Breast epithelium (tissue), 4 donors: ENCODE data around the gene BBOF1. TPM values are rescaled to one million over a fixed set of nuclear protein-coding genes. Genes with fewer than 3 reads are reported as not detected.
"Not testable (repeated sequence)": the region's sequence is repeated elsewhere in the genome, so short reads cannot be mapped to it uniquely, and the experiment has no call there.

ENCODE experiments used
- DNase-seq, 2 donors: peaks; one replicate each; pipeline ENCODE4 v3.0.0-alpha.2; 2019; ENCODE audit warnings: low spot score in 2 of 2
- H3K27ac ChIP-seq, 2 donors: fragments of 200-600 bp; sonication (generic) in 1 of 2; one replicate each; pipeline ENCODE4 v1.5.1; 2016 to 2019; ENCODE audit warnings: mild to moderate bottlenecking in 1 of 2
- H3K27me3 ChIP-seq, 2 donors: fragments of 200-600 bp; sonication (generic) in 1 of 2; one replicate each; pipeline versions ENCODE4 v1.5.1 to v1.6.0; 2017 to 2019; ENCODE audit warnings: control low read depth in 1 of 2, mild to moderate bottlenecking in 1 of 2
- H3K36me3 ChIP-seq: fragments of 200-600 bp; one replicate; pipeline ENCODE4 v1.5.1; 2019
- H3K4me1 ChIP-seq, 2 donors: fragments of 200-600 bp; sonication (generic); one replicate each; pipeline ENCODE4 v1.5.1; 2016 to 2019; ENCODE audit warnings: control low read depth in 1 of 2
- H3K4me3 ChIP-seq, 3 donors: fragments of 200-600 bp; sonication (generic); 1 replicate in 2 of 3; 2 replicates in 1 of 3; pipeline ENCODE4 v1.5.1; 2016 to 2019; ENCODE audit warnings: mild to moderate bottlenecking in 3 of 3, moderate library complexity in 2 of 3
- H3K9me3 ChIP-seq, 2 donors: fragments of 200-600 bp; sonication (generic) in 1 of 2; one replicate each; pipeline ENCODE4 v1.5.1; 2016 to 2019; ENCODE audit warnings: control low read depth in 1 of 2
- POLR2A ChIP-seq: fragments of 450-650 bp; IDR thresholded peaks from one replicate; pipeline ENCODE4 v1.6.1; 2016; ENCODE audit warnings: antibody characterized with exemption, mild to moderate bottlenecking, moderate library complexity
- POLR2AphosphoS5 ChIP-seq, 3 donors: sonication (generic); formaldehyde crosslinking; IDR thresholded peaks; one replicate each; pipeline ENCODE4 v1.6.1; 2017; ENCODE audit warnings: antibody characterized with exemption in 3 of 3
- intact Hi-C: fragments of 100-400 bp; cut with DNase I; formaldehyde crosslinking; loops from one replicate; pipeline ENCODE4 v1.15.1; 2023; ENCODE audit warnings: low total_unique reads
- total RNA-seq, 3 donors: library from RNA; depleted of rRNA; stranded (reverse); fragments of >200 nt; gene quantifications; one replicate each; pipeline ENCODE4 v1.1.0, GENCODE V29; 2016
- TF ChIP-seq, protein P1 (sequence below), 3 donors: fragments of 450-650 bp; IDR thresholded peaks; one replicate each; pipeline ENCODE4 v1.5.1; 2016 to 2017; ENCODE audit warnings: antibody characterized with exemption in 3 of 3, mild to moderate bottlenecking in 3 of 3, moderate library complexity in 3 of 3

BBOF1 gene
- total RNA-seq, 3 donors from 2014 or later = 10.6 to 24.9 (median 18.7) TPM

DNA sequence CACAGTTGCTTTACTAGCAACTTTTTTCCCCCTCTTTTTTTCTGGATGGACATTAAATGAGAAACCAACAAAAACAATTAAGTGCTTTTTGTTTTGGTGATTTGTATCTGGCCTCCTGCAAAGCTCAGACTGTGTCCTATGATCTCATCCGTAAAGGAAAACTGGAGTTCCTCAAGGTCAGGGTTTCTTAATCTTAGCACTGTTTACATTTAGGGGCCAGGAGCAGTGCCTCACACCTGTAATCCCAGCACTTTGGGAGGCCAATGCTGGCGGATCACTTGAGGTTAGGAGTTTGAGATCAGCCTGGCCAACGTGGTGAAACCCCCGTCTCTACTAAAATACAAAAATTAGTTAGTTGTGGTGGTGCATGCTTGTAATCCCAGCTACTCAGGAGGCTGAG lies 28.1 kb upstream of the BBOF1 start:
- intact Hi-C loops = no loop called here
- H3K36me3 ChIP-seq = no peaks in the 10 kb centered on the region
- no peaks in the 10 kb centered on the region for H3K9me3 ChIP-seq
- no peaks in the 10 kb centered on the region for H3K27me3 ChIP-seq
- H3K4me3 ChIP-seq = no peak overlapping the region
- no peak for DNase-seq
- no peak overlapping the region for H3K27ac ChIP-seq
- TF ChIP-seq POLR2AphosphoS5 (IDR thresholded peaks at IDR 0.05) (no peak), POLR2A (no peak)
- TF ChIP-seq, protein P1, sequence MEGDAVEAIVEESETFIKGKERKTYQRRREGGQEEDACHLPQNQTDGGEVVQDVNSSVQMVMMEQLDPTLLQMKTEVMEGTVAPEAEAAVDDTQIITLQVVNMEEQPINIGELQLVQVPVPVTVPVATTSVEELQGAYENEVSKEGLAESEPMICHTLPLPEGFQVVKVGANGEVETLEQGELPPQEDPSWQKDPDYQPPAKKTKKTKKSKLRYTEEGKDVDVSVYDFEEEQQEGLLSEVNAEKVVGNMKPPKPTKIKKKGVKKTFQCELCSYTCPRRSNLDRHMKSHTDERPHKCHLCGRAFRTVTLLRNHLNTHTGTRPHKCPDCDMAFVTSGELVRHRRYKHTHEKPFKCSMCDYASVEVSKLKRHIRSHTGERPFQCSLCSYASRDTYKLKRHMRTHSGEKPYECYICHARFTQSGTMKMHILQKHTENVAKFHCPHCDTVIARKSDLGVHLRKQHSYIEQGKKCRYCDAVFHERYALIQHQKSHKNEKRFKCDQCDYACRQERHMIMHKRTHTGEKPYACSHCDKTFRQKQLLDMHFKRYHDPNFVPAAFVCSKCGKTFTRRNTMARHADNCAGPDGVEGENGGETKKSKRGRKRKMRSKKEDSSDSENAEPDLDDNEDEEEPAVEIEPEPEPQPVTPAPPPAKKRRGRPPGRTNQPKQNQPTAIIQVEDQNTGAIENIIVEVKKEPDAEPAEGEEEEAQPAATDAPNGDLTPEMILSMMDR (IDR thresholded peaks at IDR 0.05) = no peak
- no peaks in the 10 kb centered on the region for H3K4me1 ChIP-seq

DNA sequence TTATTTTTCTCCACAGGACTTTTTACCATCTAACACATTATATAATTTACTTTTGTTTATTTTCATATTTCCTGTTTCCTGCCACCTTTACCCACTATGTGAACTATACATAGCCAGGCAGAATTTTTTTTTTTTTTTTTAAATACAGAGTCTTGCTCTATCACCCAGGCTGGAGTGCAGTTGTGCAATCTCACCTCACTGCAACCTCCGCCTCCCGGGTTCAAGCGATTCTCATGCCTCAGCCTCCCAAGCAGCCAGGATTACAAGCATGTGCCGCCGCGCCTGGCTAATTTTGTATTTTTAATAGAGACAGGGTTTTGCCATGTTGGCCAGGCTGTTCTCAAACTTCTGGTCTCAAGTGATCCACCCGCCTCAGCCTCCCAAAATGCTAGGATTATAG lies 24.2 kb upstream of the BBOF1 start:
- intact Hi-C loops, H3K4me3 ChIP-seq, DNase-seq, H3K27ac ChIP-seq, H3K4me1 ChIP-seq, H3K36me3 ChIP-seq, H3K9me3 ChIP-seq, H3K27me3 ChIP-seq: not testable (repeated sequence)

DNA sequence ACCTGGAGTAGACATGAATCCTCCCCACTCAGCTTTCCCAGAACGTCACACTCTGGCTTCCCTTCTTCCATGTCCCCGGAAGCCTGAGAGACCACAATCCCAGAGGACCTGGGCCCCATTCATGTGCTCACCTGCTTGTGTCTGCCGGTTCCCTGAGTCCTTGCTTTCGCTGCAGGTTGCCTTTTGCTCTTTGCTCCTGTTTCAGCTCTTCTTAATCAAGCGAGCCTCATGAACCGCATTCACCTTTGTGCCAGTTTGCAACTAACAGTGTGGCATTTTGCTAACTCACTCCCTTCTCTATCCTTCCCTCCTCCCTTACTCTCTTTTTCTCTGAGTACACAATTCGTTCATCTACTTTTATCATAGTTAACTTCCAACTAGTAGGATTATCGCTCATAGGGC lies 23.2 kb upstream of the BBOF1 start:
- H3K9me3 ChIP-seq = no peaks in the 10 kb centered on the region
- no peaks in the 10 kb centered on the region for H3K36me3 ChIP-seq
- H3K4me3 ChIP-seq = no peak overlapping the region
- TF ChIP-seq, protein P1 (IDR thresholded peaks at IDR 0.05) = no peak
- TF ChIP-seq POLR2AphosphoS5 (IDR thresholded peaks at IDR 0.05) (no peak), POLR2A (no peak)
- H3K4me1 ChIP-seq = no peaks in the 10 kb centered on the region
- H3K27ac ChIP-seq = no peak overlapping the region
- intact Hi-C loops = no loop called here
- no peak for DNase-seq
- H3K27me3 ChIP-seq = no peaks in the 10 kb centered on the region

DNA sequence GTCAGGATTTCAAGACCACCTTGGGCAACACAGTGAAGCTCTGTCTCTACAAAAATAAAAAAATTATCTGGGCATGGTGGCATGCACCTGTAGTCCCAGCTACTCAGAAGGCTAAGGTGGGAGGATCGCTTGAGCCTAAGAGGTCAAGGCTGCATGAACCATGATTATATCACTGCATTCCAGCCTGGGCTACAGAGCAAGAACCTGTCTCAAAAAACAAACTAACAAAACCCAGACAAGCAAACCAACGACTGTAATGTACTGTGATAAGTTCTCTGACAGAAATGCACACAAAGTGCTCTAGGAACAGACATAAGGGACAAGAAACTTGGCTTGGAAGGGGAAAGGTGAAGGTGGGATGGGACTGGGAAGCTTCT lies 22.4 kb upstream of the BBOF1 start:
- Histone ChIP-seq H3K36me3 (no peaks in the 10 kb centered on the region), H3K27me3 (no peaks in the 10 kb centered on the region), H3K27ac (no peak overlapping the region), H3K4me1 (no peaks in the 10 kb centered on the region), H3K4me3 (no peak overlapping the region), H3K9me3 (no peaks in the 10 kb centered on the region)
- DNase-seq = no peak
- no peak for TF ChIP-seq POLR2A
- TF ChIP-seq, protein P1 (IDR thresholded peaks at IDR 0.05) = no peak
- TF ChIP-seq POLR2AphosphoS5 (IDR thresholded peaks at IDR 0.05) = no peak
- intact Hi-C loops = no loop called here

DNA sequence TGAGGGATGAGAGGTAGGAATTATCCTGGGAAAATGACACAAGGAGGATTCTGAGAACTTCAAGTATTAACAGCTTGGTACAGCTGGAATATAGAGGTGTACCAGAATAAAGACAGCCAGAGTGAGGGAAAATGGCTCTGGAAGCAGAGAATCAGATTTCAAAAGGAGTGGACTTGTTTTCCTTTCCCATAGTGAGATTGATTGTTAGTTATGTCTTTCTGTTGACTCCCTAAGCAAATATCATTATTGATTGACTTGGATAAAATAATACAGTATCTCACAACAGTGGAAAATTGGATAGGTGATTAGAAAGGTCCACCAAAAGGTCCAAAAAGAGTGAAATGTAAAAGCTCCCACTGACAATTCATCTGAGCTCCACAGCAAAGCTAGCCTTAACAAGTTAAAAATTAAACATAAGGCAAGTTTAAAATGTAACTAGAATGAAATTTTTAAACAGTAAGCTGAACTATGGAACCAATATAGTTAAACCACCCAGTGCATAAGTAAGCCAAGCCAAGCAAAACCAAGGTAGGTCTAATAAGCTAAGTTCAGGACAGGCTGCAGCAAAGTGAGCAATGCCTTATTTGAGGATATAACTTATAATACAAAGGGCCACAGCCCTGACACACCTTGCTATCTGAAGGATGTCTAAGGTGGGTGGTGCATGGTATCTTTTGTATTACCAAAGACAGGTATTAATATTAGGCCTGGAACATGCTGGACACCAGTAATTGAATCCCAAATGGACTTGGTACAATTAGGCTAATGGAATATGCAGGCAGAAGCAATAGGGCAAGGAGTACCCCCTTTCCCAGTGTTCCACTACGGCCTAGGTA lies 21.8 kb upstream of the BBOF1 start:
- TF ChIP-seq, protein P1 (IDR thresholded peaks at IDR 0.05) = no peak
- no peak for TF ChIP-seq POLR2A
- TF ChIP-seq POLR2AphosphoS5 (IDR thresholded peaks at IDR 0.05) = no peak
- Histone ChIP-seq H3K36me3 (no peaks in the 10 kb centered on the region), H3K27ac (no peak overlapping the region), H3K4me3 (no peak overlapping the region), H3K9me3 (no peaks in the 10 kb centered on the region), H3K27me3 (no peaks in the 10 kb centered on the region), H3K4me1 (no peaks in the 10 kb centered on the region)
- no peak for DNase-seq
- intact Hi-C loops = no loop called here
